Activated T-helper 1 cell treated with anti-CD3 and anti-CD28 coated beads, Interleukin-2, amount 50 U/mL, for 16 hours (primary cell): ENCODE results near the gene HNRNPH1.
A peak's percentile ranks its signal among the peaks of the same experiment; 100 is the strongest.

Experiments used
- DNase-seq, 2 donors: peaks; one replicate each; pipeline ENCODE4 v3.0.0-alpha.2; 2020; ENCODE audit warnings: low read depth in 1 of 2, low spot score in 1 of 2

HNRNPH1 gene

GRCh38 chr5:179623906-179624741 lies 653 bp upstream of the HNRNPH1 start:
- DNase-seq = peak; percentile 13 to 25

- no peak for DNase-seq
Observed at GRCh38 chr5:179621551-179622214, 1.8 kb downstream of the HNRNPH1 start.

GRCh38 chr5:179620703-179621350 lies 2.6 kb downstream of the HNRNPH1 start:
- no peak for DNase-seq

- no peak for DNase-seq
Observed at GRCh38 chr5:179620293-179620692, 3.2 kb downstream of the HNRNPH1 start.

GRCh38 chr5:179619776-179620175 lies 3.7 kb downstream of the HNRNPH1 start:
- DNase-seq = no peak

- DNase-seq = no peak
Observed at GRCh38 chr5:179618923-179619554, 4.4 kb downstream of the HNRNPH1 start.

GRCh38 chr5:179617930-179618329 lies 5.5 kb downstream of the HNRNPH1 start:
- DNase-seq = no peak

GRCh38 chr5:179616002-179616594 lies 7.4 kb downstream of the HNRNPH1 start:
- DNase-seq = no peak

GRCh38 chr5:179615203-179615602 lies 8.3 kb downstream of the HNRNPH1 start:
- no peak for DNase-seq

GRCh38 chr5:179614745-179615144 lies 8.7 kb downstream of the HNRNPH1 start:
- DNase-seq = no peak

- no peak for DNase-seq
Observed at GRCh38 chr5:179613460-179614071, 9.9 kb downstream of the HNRNPH1 start.

GRCh38 chr5:179612577-179613459 lies 10.7 kb downstream of the HNRNPH1 start:
- no peak for DNase-seq

GRCh38 chr5:179610903-179611265 lies 12.6 kb downstream of the HNRNPH1 start:
- DNase-seq = no peak

- no peak for DNase-seq
Observed at GRCh38 chr5:179610109-179610902, 13.2 kb downstream of the HNRNPH1 start.

GRCh38 chr5:179609834-179610108 lies 13.7 kb downstream of the HNRNPH1 start:
- DNase-seq = no peak

GRCh38 chr5:179608131-179608581 lies 15.3 kb downstream of the HNRNPH1 start:
- DNase-seq = no peak

GRCh38 chr5:179607160-179607931 lies 16.1 kb downstream of the HNRNPH1 start:
- DNase-seq = no peak

- no peak for DNase-seq
Observed at GRCh38 chr5:179606910-179607159, 16.6 kb downstream of the HNRNPH1 start.
